Measurements from ENCODE around the gene ZBTB20. TPM values are rescaled to one million over a fixed set of nuclear protein-coding genes. Genes with fewer than 3 reads are reported as not detected.

The ZBTB20 gene
- total RNA-seq, 6 experiments from 2014 or later = 36.7 to 59.4 (median 46.7) TPM

DNA sequence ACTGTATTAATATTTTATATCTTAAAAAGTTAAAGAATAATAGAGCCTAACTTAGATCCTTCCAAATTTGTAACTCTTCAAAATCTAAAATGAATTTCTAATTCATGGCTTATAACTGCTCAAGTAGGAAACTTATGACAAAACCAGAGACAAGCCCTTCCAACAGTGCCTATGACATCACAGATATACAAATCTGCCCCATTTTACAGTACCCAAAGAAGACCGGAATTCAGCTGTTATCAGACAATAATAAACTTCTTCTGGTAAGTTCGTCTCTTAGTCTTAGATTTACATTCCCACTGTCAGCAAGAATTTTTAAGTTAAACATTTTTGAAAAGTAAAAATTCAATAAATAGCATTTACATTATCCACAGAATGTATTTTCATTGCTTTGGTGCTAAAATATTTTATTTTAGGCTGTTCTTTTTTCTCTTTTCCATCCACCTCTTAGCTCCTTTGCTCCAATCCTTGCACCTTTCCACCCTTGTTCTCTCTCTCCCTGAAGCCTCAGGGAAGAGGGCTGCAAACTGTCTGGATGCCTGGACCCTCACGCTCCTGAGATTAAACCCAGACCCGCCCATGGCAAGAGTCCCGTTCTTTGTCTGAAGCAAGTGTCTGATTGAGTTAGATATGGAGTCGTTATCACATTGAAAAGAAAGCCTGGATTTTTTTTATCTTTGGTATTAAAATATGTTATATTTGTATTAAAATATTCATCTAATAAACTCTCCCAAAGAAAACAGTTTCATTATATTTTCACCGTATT is 312.7 kb downstream of the ZBTB20 start:
- no peak overlapping the region for H3K4me3 ChIP-seq
- no peaks in the 10 kb centered on the region for H3K27me3 ChIP-seq
- TF ChIP-seq, protein P1, sequence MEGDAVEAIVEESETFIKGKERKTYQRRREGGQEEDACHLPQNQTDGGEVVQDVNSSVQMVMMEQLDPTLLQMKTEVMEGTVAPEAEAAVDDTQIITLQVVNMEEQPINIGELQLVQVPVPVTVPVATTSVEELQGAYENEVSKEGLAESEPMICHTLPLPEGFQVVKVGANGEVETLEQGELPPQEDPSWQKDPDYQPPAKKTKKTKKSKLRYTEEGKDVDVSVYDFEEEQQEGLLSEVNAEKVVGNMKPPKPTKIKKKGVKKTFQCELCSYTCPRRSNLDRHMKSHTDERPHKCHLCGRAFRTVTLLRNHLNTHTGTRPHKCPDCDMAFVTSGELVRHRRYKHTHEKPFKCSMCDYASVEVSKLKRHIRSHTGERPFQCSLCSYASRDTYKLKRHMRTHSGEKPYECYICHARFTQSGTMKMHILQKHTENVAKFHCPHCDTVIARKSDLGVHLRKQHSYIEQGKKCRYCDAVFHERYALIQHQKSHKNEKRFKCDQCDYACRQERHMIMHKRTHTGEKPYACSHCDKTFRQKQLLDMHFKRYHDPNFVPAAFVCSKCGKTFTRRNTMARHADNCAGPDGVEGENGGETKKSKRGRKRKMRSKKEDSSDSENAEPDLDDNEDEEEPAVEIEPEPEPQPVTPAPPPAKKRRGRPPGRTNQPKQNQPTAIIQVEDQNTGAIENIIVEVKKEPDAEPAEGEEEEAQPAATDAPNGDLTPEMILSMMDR (IDR thresholded peaks at IDR 0.05) = no peak
- no peak for TF ChIP-seq POLR2A (IDR thresholded peaks at IDR 0.05)
- no peak overlapping the region for H3K27ac ChIP-seq
- ATAC-seq = no peak
- peaks cover 0 to 5% (median 0%) of the 10 kb centered on the region in 4 donors for H3K4me1 ChIP-seq
- DNase-seq = no peak
- no peaks in the 10 kb centered on the region for H3K36me3 ChIP-seq
- H3K9me3 ChIP-seq = no peaks in the 10 kb centered on the region
- 53% methylated on average over 7 of the region's 7 CpGs for WGBS (ENCODE audit: insufficient coverage, low coverage, low lambda C conversion rate, missing lambda C conversion rate)
- intact Hi-C loops (cut with DNase I) = no loop called here

GRCh38 chr3:114831861-114832260 is 315.2 kb downstream of the ZBTB20 start:
- Histone ChIP-seq H3K4me3 (no peak overlapping the region), H3K27ac (no peak overlapping the region), H3K27me3 (no peaks in the 10 kb centered on the region), H3K9me3 (no peaks in the 10 kb centered on the region), H3K36me3 (no peaks in the 10 kb centered on the region), H3K4me1 (peaks cover 0 to 7% (median 0%) of the 10 kb centered on the region in 4 donors)
- no peak for ATAC-seq
- TF ChIP-seq POLR2A (IDR thresholded peaks at IDR 0.05) = no peak
- TF ChIP-seq, protein P1 (IDR thresholded peaks at IDR 0.05) = no peak
- intact Hi-C loops (cut with DNase I) = no loop called here
- DNase-seq = no peak
- 75% methylated on average over 1 of the region's 1 CpG for WGBS (ENCODE audit: insufficient coverage, low coverage, low lambda C conversion rate, missing lambda C conversion rate)

GRCh38 chr3:114830652-114831051 is 316.4 kb downstream of the ZBTB20 start:
- Histone ChIP-seq H3K4me1 (peaks cover 0 to 7% (median 0%) of the 10 kb centered on the region in 4 donors), H3K27ac (no peak overlapping the region), H3K9me3 (no peaks in the 10 kb centered on the region), H3K27me3 (no peaks in the 10 kb centered on the region), H3K36me3 (no peaks in the 10 kb centered on the region), H3K4me3 (no peak overlapping the region)
- intact Hi-C loops (cut with DNase I) = no loop called here
- DNase-seq (no peak), ATAC-seq (peak in 1 of 4 donors; percentile 18)
- TF ChIP-seq, protein P1 (IDR thresholded peaks at IDR 0.05) = no peak
- no peak for TF ChIP-seq POLR2A (IDR thresholded peaks at IDR 0.05)
- WGBS (ENCODE audit: insufficient coverage, low coverage, low lambda C conversion rate, missing lambda C conversion rate) = 78% methylated on average over 3 of the region's 4 CpGs

DNA sequence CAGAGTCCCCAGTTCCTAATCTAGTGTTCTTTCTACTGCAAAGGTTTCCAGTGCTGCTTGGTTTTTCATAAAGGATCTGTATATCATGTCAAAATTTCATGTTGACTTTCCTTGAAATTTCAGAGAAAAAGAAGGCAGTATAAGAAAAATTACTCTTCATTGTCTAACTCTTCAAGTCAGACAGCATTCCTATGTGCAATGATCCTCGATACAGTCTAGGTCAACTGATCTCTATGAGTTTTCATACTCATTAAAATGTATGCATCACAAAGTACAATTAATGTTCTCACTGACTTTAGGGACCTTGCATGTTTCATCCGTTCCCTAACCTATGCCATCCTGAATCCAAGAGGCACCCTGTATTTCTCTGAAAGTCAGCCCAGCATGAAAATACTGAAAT is 317.3 kb downstream of the ZBTB20 start:
- H3K4me3 ChIP-seq = no peak overlapping the region
- peaks cover 0 to 7% (median 0%) of the 10 kb centered on the region in 4 donors for H3K4me1 ChIP-seq
- TF ChIP-seq POLR2A (IDR thresholded peaks at IDR 0.05) = no peak
- TF ChIP-seq, protein P1 (IDR thresholded peaks at IDR 0.05) = no peak
- H3K27ac ChIP-seq = no peak overlapping the region
- DNase-seq = no peak
- intact Hi-C loops (cut with DNase I) = no loop called here
- no peaks in the 10 kb centered on the region for H3K9me3 ChIP-seq
- no peaks in the 10 kb centered on the region for H3K36me3 ChIP-seq
- no peaks in the 10 kb centered on the region for H3K27me3 ChIP-seq
- WGBS (ENCODE audit: insufficient coverage, low coverage, low lambda C conversion rate, missing lambda C conversion rate) = 90% methylated on average over 2 of the region's 2 CpGs
- no peak for ATAC-seq

Data from right lobe of liver (tissue), 6 donors.